ENCODE data around the gene SLC26A1.

The SLC26A1 gene

DNA sequence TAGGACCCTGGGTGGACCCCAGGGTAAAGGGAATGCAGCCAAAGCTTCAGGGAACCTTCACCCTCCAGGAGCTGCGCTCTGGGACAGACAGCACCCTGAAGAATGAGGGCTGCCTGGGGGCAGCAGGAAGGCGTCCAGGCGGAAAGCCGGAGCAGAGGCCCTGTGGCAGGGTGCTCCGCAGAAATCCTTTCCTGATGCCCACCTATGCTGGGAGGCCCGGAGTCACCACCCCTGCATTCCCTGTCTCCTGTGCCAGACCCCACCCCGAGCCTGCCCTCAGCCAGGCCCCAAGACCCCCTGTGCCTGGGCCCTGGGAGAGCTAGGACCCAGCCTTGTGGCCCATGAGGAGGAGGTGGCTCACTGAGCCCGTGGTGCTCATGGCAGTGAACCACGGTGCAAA is 18.5 kb downstream of the SLC26A1 start:
- H3K4me1 ChIP-seq (ENCODE audit: control insufficient read depth, insufficient read depth, low read length): peaks cover 27% of the 10 kb centered on the region
- no peaks in the 10 kb centered on the region for H3K9me3 ChIP-seq (ENCODE audit: control insufficient read depth in 2 of 2, low read length in 2 of 2)
- H3K27ac ChIP-seq (ENCODE audit: low read length): no peak overlapping the region
- H3K27me3 ChIP-seq (ENCODE audit: control insufficient read depth in 1 of 2, insufficient read depth in 2 of 2, low read length in 2 of 2): no peaks in the 10 kb centered on the region
- no peaks in the 10 kb centered on the region for H3K36me3 ChIP-seq (ENCODE audit: control insufficient read depth in 2 of 2, insufficient read depth in 2 of 2, low read length in 2 of 2)
- no peak overlapping the region for H3K9ac ChIP-seq (ENCODE audit: low read length in 2 of 2)
- no peak overlapping the region for H3K4me3 ChIP-seq (ENCODE audit: low read length in 2 of 2)

DNA sequence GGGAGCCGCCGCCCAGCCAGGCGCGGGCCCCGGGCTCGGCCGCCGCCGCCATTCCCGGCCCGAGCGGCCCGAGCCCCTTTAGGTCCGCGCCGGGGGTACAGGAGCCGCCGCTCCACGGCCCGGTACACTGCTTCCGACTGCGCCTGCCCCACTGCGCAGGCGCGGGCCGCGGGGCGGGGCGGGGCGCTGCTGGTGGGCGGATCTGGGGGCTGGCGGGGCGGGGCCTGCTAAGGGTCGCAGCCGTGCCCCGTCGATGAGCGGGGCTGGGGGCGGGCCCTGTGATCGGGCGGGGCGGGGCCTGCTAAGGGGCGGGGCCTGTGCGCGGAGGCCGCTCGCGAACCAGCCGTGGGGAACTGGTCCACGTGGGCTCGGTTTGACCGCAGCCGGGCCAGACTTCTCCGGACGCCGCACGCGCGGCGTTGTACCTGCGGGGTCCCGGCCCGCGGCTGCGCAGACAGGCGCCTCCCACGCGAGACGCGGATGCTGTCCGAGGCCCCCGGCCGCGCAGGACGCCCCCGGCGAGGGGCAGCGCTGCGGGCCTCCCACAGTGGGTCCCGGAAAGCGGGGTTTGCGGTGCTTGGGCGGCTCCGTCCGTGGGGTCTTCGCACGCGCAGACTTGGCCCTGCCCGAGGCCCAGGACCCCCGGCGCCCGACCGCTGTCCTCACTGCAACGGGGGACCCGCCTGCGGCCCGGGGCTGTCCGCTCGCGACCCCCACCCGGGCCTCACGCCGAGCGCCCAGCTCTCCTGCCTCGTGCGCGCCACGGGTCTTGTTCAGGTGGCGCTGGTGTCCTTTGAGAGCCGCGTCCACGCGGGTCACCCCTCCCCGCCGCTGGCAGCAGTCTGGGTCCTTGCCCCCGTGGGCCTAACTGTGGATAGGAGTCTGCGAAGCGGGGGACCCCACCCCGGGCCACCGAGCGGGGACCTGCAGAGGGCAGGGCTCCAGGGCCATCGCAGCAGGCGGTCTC is 19.5 kb downstream of the SLC26A1 start, which contains the start of gene DGKQ:
TSS of gene DGKQ (minus strand) at position 139 of the 967 bp plus-strand sequence. CDS start at position 52, 87 bp downstream.
- Histone ChIP-seq H3K9ac (ENCODE audit: low read length in 2 of 2) (peak within 1 kb of the TSS; percentile 57 to 71), H3K27me3 (ENCODE audit: control insufficient read depth in 1 of 2, insufficient read depth in 2 of 2, low read length in 2 of 2) (no peaks in the 10 kb centered on the region), H3K9me3 (ENCODE audit: control insufficient read depth in 2 of 2, low read length in 2 of 2) (no peaks in the 10 kb centered on the region), H3K27ac (ENCODE audit: low read length) (no peak within 1 kb of the TSS), H3K36me3 (ENCODE audit: control insufficient read depth in 2 of 2, insufficient read depth in 2 of 2, low read length in 2 of 2) (no peaks in the 10 kb centered on the region), H3K4me3 (ENCODE audit: low read length in 2 of 2) (peak within 1 kb of the TSS; percentile 72 to 81), H3K4me1 (ENCODE audit: control insufficient read depth, insufficient read depth, low read length) (peaks cover 27% of the 10 kb centered on the region)

DNA sequence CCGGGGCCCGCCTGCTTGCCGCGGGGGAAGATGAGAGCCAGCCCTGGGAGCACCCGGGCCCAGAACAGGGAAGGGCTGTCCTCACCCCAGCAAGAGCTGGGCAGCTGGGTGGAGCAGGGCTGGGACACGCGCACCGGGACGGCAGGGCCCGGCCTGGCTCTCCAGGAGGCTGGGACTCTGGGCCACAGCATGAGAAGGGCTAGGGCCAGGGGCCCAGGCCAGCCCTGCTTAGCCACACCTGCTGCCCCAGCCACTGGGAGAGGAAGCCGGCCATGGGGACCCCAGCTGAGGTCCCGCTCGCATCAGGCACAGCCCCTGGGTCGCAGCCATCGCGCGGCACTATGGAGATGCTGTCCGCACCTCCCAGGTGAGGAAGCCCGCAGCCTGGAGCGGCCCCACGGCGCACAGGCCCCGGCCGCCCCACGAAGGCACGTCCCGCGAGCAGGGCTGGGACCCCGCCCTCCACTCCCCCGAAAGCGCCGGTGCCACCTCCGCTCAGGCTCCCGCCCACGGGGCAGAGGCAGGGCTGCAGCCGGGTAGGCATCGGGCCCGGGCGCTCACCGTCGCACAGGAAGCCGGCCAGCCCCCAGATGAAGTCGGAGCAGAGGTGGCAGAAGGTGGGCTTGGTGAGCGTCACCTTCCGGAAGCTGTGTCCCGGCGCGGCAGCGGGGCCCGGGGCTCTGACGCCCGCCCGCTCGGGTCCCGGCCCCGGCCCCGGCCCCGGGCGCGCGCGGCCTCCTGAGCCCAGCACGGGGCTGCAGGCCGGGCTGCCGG is 20.4 kb downstream of the SLC26A1 start:
- Histone ChIP-seq H3K9ac (ENCODE audit: low read length in 2 of 2) (peak overlapping the region; percentile 57 to 71), H3K27ac (ENCODE audit: low read length) (no peak overlapping the region), H3K27me3 (ENCODE audit: control insufficient read depth in 1 of 2, insufficient read depth in 2 of 2, low read length in 2 of 2) (peaks cover 0 to under 1% of the 10 kb centered on the region in 2 donors), H3K9me3 (ENCODE audit: control insufficient read depth in 2 of 2, low read length in 2 of 2) (no peaks in the 10 kb centered on the region), H3K36me3 (ENCODE audit: control insufficient read depth in 2 of 2, insufficient read depth in 2 of 2, low read length in 2 of 2) (no peaks in the 10 kb centered on the region), H3K4me1 (ENCODE audit: control insufficient read depth, insufficient read depth, low read length) (peaks cover 32% of the 10 kb centered on the region), H3K4me3 (ENCODE audit: low read length in 2 of 2) (peak overlapping the region; percentile 72 to 81)

DNA sequence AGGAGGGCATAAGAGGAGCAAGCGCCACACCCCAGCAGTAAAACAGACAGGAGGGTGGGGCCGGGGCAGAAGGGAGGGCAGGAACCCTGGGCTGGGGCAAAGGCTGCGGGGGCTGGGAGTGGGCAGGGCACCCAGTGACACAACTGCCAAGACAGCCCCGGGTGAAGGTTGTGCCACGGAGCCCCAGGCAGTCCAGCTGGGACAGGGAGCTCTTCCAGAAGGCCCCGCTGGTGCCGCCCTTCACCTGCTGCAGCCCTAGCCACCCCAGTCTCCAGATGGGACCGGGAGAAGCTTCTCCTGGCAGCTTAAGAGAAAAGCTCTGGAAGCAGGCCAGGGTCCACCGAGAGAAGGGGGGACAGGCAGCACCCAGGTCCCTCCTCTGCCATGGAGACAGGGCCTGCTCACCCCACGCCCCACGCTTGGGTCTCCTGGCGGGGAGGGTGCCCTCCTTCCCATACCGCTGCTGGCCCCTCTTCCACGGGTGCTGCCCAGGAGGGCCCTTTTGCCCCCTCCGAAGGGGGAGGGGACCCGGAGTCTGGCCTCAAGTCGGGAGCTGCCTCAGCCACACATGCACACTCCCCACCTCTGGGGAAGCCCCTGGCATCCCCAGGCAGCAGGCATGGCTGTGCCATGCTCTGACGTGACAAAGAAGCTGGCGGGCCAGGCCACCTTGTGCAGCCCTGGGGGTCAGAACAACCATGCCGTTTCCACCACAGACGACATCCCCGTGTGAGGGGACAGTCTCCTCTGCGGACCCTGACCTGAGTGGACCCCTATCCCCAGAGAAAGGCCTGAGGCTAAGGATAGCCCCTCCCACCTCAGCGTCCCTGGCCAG is 21.3 kb downstream of the SLC26A1 start:
- H3K9me3 ChIP-seq (ENCODE audit: control insufficient read depth in 2 of 2, low read length in 2 of 2): no peaks in the 10 kb centered on the region
- H3K27ac ChIP-seq (ENCODE audit: low read length): no peak overlapping the region
- peak overlapping the region; percentile 72 to 81 for H3K4me3 ChIP-seq (ENCODE audit: low read length in 2 of 2)
- peaks cover 0 to 8% of the 10 kb centered on the region in 2 donors for H3K27me3 ChIP-seq (ENCODE audit: control insufficient read depth in 1 of 2, insufficient read depth in 2 of 2, low read length in 2 of 2)
- no peaks in the 10 kb centered on the region for H3K36me3 ChIP-seq (ENCODE audit: control insufficient read depth in 2 of 2, insufficient read depth in 2 of 2, low read length in 2 of 2)
- H3K9ac ChIP-seq (ENCODE audit: low read length in 2 of 2): peak overlapping the region; percentile 57 to 60
- H3K4me1 ChIP-seq (ENCODE audit: control insufficient read depth, insufficient read depth, low read length): peaks cover 37% of the 10 kb centered on the region

DNA sequence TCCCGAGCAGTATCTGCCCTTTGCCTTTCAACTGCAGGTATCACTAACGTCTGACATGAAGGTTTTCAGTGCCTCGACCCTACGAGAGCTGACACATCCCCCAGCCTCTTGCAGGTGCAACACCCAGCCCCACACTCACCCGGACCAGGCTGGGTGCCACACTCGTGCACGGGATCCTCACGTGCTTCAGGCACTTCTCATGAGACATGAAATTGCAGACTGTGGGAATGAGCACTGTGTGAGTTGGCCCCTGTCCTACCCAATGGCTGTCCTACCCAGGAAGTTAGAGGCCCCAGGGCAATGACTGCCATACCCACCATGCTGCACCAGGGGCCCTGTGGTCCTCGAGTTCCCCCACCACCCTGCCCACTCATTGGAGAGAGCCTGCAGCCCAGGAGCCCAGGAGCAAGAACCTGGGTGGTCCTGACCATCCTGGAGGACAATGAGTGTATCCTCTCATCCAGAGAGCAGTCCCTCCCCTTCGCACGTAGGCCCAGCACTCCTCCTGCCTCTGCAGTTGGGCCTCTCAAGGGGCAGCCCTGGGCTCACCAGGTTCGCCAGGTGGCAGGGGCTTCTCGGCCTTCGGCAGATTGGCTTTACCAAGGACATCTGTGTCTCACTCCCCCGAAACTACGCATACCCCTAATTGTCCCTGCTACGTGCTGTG is 22.2 kb downstream of the SLC26A1 start:
- Histone ChIP-seq H3K4me1 (ENCODE audit: control insufficient read depth, insufficient read depth, low read length) (peaks cover 37% of the 10 kb centered on the region), H3K27me3 (ENCODE audit: control insufficient read depth in 1 of 2, insufficient read depth in 2 of 2, low read length in 2 of 2) (peaks cover 0 to 8% of the 10 kb centered on the region in 2 donors), H3K9me3 (ENCODE audit: control insufficient read depth in 2 of 2, low read length in 2 of 2) (no peaks in the 10 kb centered on the region), H3K9ac (ENCODE audit: low read length in 2 of 2) (no peak overlapping the region), H3K4me3 (ENCODE audit: low read length in 2 of 2) (no peak overlapping the region), H3K36me3 (ENCODE audit: control insufficient read depth in 2 of 2, insufficient read depth in 2 of 2, low read length in 2 of 2) (peaks cover 0 to 3% of the 10 kb centered on the region in 2 donors), H3K27ac (ENCODE audit: low read length) (no peak overlapping the region)

DNA sequence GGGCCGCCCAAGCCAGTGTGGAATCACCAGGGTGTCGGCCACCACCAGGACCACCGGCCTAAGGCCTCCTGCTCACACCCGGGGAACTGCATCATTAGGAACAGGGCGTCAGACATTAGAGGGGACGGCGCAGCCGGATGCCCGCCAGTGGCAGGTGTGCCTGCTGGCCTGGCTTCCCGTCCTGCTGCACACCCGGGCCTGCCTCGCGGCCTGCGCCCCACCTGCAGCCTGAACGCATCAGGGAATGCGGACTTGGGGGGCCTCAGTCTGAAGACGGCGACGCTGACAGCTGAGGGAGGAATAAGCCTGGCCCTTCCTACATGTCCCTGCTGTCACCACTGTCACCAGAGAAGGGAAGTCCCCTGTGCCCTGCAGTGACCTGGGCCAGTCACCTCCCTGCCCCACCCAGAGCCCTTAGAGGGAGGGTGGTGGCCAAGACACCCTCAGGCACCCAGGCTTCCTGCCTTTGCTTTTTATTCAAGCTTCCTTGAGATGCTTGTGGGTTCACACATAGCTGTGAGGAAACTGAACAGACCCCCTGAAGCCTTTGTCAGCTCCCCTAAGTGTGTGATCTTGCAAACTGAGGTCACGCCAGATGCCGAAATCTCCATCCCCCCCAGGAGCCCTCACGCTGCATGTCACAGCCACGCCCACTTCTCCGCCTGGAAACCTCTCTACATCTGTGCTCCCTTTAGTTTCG is 23.0 kb downstream of the SLC26A1 start:
- Histone ChIP-seq H3K9me3 (ENCODE audit: control insufficient read depth in 2 of 2, low read length in 2 of 2) (no peaks in the 10 kb centered on the region), H3K4me3 (ENCODE audit: low read length in 2 of 2) (no peak overlapping the region), H3K4me1 (ENCODE audit: control insufficient read depth, insufficient read depth, low read length) (peaks cover 37% of the 10 kb centered on the region)

DNA sequence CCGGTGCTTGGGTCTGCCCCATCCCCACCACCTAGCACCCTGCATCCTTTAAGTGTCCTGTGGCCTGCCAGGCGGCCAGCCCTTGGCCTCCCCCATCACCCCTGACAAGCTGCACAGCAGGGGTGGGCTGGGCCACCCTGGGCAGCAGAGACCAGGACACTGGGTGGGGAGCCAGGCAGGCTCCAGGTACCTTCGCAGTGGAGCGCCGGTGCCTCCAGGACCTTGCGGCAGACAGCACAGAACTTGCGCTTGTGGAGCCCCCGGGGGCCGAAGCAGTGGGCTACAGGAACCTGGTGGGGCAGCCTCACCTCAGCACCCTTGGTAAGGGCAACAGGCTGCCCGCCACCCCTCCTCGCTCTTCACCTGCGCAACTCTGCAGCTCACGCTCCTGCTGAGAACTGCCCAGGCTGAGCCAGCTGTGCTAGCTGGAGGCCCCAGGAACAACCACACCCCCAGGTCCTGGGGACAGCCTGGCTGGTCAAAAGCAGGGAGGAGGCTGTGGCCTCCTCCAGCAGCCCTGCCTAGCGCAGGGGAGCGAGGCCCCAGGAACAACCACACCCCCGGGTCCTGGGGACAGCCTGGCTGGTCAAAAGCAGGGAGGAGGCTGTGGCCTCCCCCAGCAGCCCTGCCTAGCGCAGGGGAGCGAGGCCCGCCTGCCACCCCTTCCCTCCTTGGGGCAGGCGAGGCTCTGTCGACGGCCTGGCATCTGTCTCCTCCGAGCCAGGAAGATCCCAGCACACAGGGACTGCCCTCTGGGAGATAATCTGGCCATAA is 24.4 kb downstream of the SLC26A1 start:
- Histone ChIP-seq H3K9ac (ENCODE audit: low read length in 2 of 2) (no peak overlapping the region), H3K36me3 (ENCODE audit: control insufficient read depth in 2 of 2, insufficient read depth in 2 of 2, low read length in 2 of 2) (peaks cover 0 to 10% of the 10 kb centered on the region in 2 donors), H3K9me3 (ENCODE audit: control insufficient read depth in 2 of 2, low read length in 2 of 2) (no peaks in the 10 kb centered on the region), H3K4me3 (ENCODE audit: low read length in 2 of 2) (no peak overlapping the region), H3K27ac (ENCODE audit: low read length) (no peak overlapping the region), H3K4me1 (ENCODE audit: control insufficient read depth, insufficient read depth, low read length) (peaks cover 35% of the 10 kb centered on the region), H3K27me3 (ENCODE audit: control insufficient read depth in 1 of 2, insufficient read depth in 2 of 2, low read length in 2 of 2) (peaks cover 0 to 8% of the 10 kb centered on the region in 2 donors)

More for the DNA sequence above, 23.0 kb downstream of the SLC26A1 start:
- H3K9ac ChIP-seq (ENCODE audit: low read length in 2 of 2): no peak overlapping the region
- no peak overlapping the region for H3K27ac ChIP-seq (ENCODE audit: low read length)
- peaks cover 0 to 8% of the 10 kb centered on the region in 2 donors for H3K27me3 ChIP-seq (ENCODE audit: control insufficient read depth in 1 of 2, insufficient read depth in 2 of 2, low read length in 2 of 2)
- H3K36me3 ChIP-seq (ENCODE audit: control insufficient read depth in 2 of 2, insufficient read depth in 2 of 2, low read length in 2 of 2): peaks cover 0 to 8% of the 10 kb centered on the region in 2 donors

DNA sequence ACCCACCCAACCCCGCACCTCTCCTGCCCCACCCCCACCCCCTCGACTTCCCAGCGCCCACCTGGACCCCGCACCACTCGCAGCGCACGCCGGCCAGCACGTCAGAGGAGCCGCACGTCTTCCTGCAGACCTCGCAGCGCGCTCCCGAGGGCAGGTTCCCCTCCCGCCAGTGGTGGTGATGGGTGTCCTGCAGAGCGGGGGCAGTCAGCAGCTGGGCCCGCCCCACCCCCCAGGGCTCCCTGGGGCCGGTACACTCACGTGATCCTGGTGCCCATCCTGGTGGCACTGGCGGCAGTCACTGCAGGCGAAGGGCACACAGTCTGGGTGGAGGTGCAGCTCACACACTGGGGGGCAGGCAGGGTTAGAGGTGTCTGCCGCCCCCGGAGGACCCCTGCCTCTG is 25.0 kb downstream of the SLC26A1 start:
- Histone ChIP-seq H3K27ac (ENCODE audit: low read length) (no peak overlapping the region), H3K9ac (ENCODE audit: low read length in 2 of 2) (no peak overlapping the region)

More for the DNA sequence above, 25.0 kb downstream of the SLC26A1 start:
- Histone ChIP-seq H3K4me3 (ENCODE audit: low read length in 2 of 2) (no peak overlapping the region), H3K27me3 (ENCODE audit: control insufficient read depth in 1 of 2, insufficient read depth in 2 of 2, low read length in 2 of 2) (peaks cover 0 to 8% of the 10 kb centered on the region in 2 donors), H3K4me1 (ENCODE audit: control insufficient read depth, insufficient read depth, low read length) (peaks cover 32% of the 10 kb centered on the region), H3K36me3 (ENCODE audit: control insufficient read depth in 2 of 2, insufficient read depth in 2 of 2, low read length in 2 of 2) (peaks cover 0 to 10% of the 10 kb centered on the region in 2 donors), H3K9me3 (ENCODE audit: control insufficient read depth in 2 of 2, low read length in 2 of 2) (no peaks in the 10 kb centered on the region)
